ENCODE measurements around the gene ARFGAP1.
A peak's percentile ranks its signal among the peaks of the same experiment; 100 is the strongest.
"Not testable (repeated sequence)": the region's sequence is repeated elsewhere in the genome, so short reads cannot be mapped to it uniquely, and the experiment has no call there.

ARFGAP1 gene

GRCh38 chr20:63330940-63331339 lies 58.3 kb downstream of the ARFGAP1 start:
- DNase-seq (ENCODE audit: low read depth, low spot score) = no peak

DNA sequence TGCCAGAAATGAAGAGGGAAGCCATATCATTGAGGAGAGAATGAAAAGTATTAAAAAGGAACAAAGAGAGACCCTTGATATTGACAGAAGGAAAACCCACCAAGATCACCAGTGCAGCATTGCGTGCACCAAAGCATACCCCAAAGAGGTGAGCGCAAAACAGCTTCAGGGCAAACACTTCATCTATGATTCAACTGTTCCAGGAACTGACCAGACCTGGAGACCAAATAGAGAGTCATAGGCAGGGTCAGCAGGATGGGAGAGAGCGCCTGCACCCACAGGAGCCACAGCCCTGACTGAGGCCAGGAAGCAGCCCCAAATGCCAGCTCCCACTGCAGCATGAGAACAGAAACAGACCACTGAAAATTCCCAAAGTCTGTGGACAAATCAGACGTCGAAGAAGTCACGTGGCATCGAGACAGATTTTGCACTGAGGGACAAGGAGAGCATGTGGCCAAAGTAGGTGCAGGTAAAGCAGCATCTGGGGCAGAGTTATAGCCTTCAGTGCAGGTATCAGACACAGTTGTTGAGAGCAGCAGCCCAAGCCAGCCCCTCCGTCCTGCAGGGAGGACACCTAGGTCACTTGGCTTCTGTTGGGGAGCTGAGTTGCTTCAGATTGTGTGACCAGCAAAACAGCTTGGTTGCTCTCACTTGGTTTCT lies 59.3 kb downstream of the ARFGAP1 start:
- DNase-seq (ENCODE audit: low read depth, low spot score) = no peak

DNA sequence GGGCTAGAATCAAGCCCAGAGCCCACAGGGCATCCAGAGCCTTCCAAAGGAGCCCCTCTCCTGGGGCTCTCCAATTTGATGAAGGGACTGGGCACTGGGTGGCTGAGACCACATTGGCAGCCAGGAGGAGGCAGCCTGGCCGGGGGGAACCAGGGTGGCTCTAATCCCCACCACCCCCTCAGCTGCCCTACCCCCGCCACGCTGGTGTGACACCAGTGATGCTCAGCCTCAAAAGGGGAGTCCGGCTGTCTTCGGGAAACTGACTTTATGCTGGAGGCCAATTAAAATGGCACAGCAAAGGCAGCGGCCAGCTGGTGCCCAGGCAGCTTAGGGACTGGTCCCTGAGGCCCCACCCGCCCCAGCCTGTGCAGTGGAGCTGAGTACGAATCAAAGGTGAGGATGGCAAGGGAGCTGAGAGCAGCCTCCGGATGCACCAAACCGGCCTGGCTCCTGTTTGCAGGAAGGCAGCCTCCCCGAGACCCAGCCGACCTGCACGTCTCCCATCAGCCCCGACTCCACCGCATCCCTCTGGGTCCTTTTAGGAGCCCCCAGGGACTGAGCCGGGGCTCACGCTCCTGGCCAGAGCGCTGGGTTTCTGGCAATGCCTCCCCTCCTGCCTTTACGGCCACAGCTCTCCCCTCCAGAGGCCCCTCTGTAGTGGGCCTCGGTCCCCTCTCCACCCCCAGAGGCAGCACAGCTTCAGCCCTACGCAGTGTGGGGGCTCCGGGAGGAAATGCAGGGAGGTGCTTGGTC lies 60.1 kb downstream of the ARFGAP1 start:
- DNase-seq (ENCODE audit: low read depth, low spot score) = no peak

DNA sequence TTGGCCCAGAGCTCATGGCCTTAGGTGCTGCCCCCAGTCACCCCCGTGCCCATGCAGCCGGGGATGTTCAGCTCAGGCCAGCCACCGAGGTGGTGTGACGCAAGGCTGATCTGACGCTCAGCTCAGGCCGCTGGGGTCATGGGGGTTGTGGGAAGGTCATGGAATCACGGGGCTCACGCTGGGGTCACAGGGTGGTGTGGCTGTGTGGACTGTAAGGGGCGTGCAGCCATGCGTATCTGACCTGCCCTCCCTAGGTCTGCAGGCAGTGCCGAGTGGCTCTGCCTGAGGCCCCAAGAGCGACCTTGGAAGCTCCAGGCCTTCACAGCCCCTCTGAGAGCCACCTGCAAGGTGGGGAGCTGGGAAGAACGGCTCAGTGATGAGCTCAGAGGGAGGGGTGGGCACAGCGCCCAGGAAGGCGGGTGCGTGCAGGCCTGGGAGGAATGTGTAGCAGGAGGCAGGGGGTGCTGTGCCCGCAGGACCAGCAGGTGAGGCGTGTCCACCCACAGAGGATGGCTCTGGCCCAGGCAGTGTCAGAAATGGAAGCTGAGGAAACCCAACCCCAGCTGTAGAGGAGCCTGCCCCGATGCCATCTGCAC lies 60.7 kb downstream of the ARFGAP1 start:
- DNase-seq (ENCODE audit: low read depth, low spot score) = no peak

- DNase-seq (ENCODE audit: low read depth, low spot score) = no peak
Measured at GRCh38 chr20:63334356-63334755, 61.7 kb downstream of the ARFGAP1 start.

DNA sequence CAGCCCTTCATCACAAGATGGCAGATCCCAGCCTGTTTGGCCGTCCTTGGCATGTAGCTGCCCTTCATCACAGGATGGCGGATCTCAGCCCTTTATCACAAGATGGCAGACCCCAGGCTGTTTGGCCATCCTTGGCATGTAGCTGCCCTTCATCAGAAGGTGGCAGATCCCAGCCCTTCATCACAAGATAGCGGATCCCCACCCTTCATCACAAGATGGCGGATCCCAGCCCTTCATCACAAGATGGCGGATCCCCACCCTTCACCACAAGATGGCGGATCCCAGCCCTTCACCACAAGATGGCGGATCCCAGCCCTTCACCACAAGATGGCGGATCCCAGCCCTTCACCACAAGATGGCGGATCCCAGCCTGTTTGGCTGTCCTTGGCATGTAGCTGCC lies 62.4 kb downstream of the ARFGAP1 start:
- not testable (repeated sequence) for DNase-seq (ENCODE audit: low read depth, low spot score)

DNA sequence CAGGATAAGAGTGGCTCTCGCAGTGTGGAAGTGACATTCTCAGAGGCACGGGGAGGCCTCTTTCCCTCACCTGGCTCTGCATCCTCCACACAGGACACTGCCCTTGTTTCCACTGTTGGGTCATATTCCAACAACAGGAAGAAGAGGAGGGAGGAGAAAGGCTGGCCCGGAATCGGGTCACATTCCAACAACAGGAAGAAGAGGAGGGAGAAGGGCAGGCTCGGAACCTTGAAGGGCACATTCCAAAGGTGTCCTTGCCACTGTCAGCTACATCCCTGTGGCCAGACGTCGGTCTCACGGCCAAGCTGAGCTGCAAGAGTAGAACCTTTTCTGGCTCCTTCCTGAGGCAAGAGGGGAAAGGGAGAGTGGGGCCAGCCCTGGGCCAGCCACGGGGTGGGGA lies 63.1 kb downstream of the ARFGAP1 start:
- DNase-seq (ENCODE audit: low read depth, low spot score) = no peak

GRCh38 chr20:63336232-63336752 lies 63.7 kb downstream of the ARFGAP1 start:
- no peak for DNase-seq (ENCODE audit: low read depth, low spot score)

GRCh38 chr20:63337786-63338420 lies 65.3 kb downstream of the ARFGAP1 start:
- DNase-seq (ENCODE audit: low read depth, low spot score) = peak; percentile 87
